Ishikawa (cell line): Measurements from ENCODE around the gene BACH2.

Experiments used
- CREB1 ChIP-seq: IDR thresholded peaks from 2 replicates; pipeline ENCODE4 v1.6.1; 2012; ENCODE audit warnings: low read depth
- EGR1 ChIP-seq: IDR thresholded peaks from 2 replicates; pipeline ENCODE4 v1.6.1; 2012
- YY1 ChIP-seq: IDR thresholded peaks from 2 replicates; pipeline ENCODE4 v1.6.1; 2012; ENCODE audit warnings: low read depth

- TF ChIP-seq YY1 (no peak), EGR1 (no peak), CREB1 (no peak)
These were observed 402.5 kb downstream of the BACH2 start, which contains the start of gene GJA10 for GRCh38 chr6:89894169-89894568.
